HG02678 (cell line): Measurements from ENCODE around the gene CACNA1I.

Source experiments
- ATAC-seq: cut with Tn5 transposase; IDR thresholded peaks from one replicate; pipeline ENCODE4 v1.9.1; 2021; ENCODE audit warnings: mild to moderate bottlenecking, moderate library complexity; ENCODE audit not compliant: unreplicated experiment

CACNA1I gene

GRCh38 chr22:39567135-39567946, 3.2 kb upstream of the CACNA1I start:
- no peak for ATAC-seq

- no peak for ATAC-seq
Measured at GRCh38 chr22:39568278-39568981, 2.1 kb upstream of the CACNA1I start.

GRCh38 chr22:39569066-39569465, 1.5 kb upstream of the CACNA1I start:
- no peak for ATAC-seq

- no peak for ATAC-seq
Measured at GRCh38 chr22:39570226-39570625, 327 bp upstream of the CACNA1I start.

GRCh38 chr22:39571538-39571937, 985 bp downstream of the CACNA1I start:
- ATAC-seq = no peak

- ATAC-seq = no peak
Measured at GRCh38 chr22:39574779-39575551, 4.4 kb downstream of the CACNA1I start.

GRCh38 chr22:39575552-39575825, 4.9 kb downstream of the CACNA1I start:
- no peak for ATAC-seq

- ATAC-seq = no peak
Measured at GRCh38 chr22:39576027-39576426, 5.5 kb downstream of the CACNA1I start.

- no peak for ATAC-seq
Measured at GRCh38 chr22:39577366-39577765, 6.8 kb downstream of the CACNA1I start.

- ATAC-seq = no peak
Measured at GRCh38 chr22:39577900-39578299, 7.3 kb downstream of the CACNA1I start.

- ATAC-seq = no peak
Measured at GRCh38 chr22:39580006-39580441, 9.5 kb downstream of the CACNA1I start.

- ATAC-seq = no peak
Measured at GRCh38 chr22:39580795-39581194, 10.2 kb downstream of the CACNA1I start.

- no peak for ATAC-seq
Measured at GRCh38 chr22:39581303-39581702, 10.8 kb downstream of the CACNA1I start.

GRCh38 chr22:39583066-39583667, 12.6 kb downstream of the CACNA1I start:
- no peak for ATAC-seq

GRCh38 chr22:39589875-39590274, 19.3 kb downstream of the CACNA1I start:
- ATAC-seq = no peak

GRCh38 chr22:39592081-39593065, 21.8 kb downstream of the CACNA1I start:
- ATAC-seq = no peak

GRCh38 chr22:39593066-39593930, 22.7 kb downstream of the CACNA1I start:
- no peak for ATAC-seq

GRCh38 chr22:39593931-39594285, 23.4 kb downstream of the CACNA1I start:
- ATAC-seq = no peak

GRCh38 chr22:39594411-39594810, 23.9 kb downstream of the CACNA1I start:
- ATAC-seq = no peak
